Vagina (tissue), 2 donors: ENCODE measurements around the gene NEUROD4.

Experiments
- POLR2A ChIP-seq, 2 donors: fragments of 450-650 bp; IDR thresholded peaks; one replicate each; pipeline ENCODE4 v1.6.1; 2017; ENCODE audit warnings: antibody characterized with exemption in 2 of 2, mild to moderate bottlenecking in 2 of 2, moderate library complexity in 2 of 2
- POLR2AphosphoS5 ChIP-seq, 2 donors: sonication (generic); formaldehyde crosslinking; IDR thresholded peaks; one replicate each; pipeline ENCODE4 v1.9.0; 2017; ENCODE audit warnings: antibody characterized with exemption in 2 of 2, mild to moderate bottlenecking in 2 of 2, low read depth in 1 of 2; ENCODE audit not compliant: insufficient read depth in 1 of 2
- TF ChIP-seq, protein P1 (sequence below), 3 experiments: fragments of 450-650 bp in 2 of 3; fragments of 200-600 bp in 1 of 3; sonication (generic) in 1 of 3; IDR thresholded peaks; one replicate each; pipeline ENCODE4 v1.5.1; 2017 to 2019; ENCODE audit warnings: antibody characterized with exemption in 3 of 3, mild to moderate bottlenecking in 2 of 3, moderate library complexity in 2 of 3

- TF ChIP-seq, protein P1, sequence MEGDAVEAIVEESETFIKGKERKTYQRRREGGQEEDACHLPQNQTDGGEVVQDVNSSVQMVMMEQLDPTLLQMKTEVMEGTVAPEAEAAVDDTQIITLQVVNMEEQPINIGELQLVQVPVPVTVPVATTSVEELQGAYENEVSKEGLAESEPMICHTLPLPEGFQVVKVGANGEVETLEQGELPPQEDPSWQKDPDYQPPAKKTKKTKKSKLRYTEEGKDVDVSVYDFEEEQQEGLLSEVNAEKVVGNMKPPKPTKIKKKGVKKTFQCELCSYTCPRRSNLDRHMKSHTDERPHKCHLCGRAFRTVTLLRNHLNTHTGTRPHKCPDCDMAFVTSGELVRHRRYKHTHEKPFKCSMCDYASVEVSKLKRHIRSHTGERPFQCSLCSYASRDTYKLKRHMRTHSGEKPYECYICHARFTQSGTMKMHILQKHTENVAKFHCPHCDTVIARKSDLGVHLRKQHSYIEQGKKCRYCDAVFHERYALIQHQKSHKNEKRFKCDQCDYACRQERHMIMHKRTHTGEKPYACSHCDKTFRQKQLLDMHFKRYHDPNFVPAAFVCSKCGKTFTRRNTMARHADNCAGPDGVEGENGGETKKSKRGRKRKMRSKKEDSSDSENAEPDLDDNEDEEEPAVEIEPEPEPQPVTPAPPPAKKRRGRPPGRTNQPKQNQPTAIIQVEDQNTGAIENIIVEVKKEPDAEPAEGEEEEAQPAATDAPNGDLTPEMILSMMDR (IDR thresholded peaks at IDR 0.05) = no peak
- TF ChIP-seq POLR2A (IDR thresholded peaks at IDR 0.05) (no peak), POLR2AphosphoS5 (IDR thresholded peaks at IDR 0.05; ENCODE audit: insufficient read depth in 1 of 2, low read depth in 1 of 2) (no peak)
Measured at GRCh38 chr12:54998958-54999510, 20.7 kb upstream of the NEUROD4 start.
